ENCODE measurements around the gene SMG6.
A peak's percentile ranks its signal among the peaks of the same experiment; 100 is the strongest.

SMG6 gene

DNA sequence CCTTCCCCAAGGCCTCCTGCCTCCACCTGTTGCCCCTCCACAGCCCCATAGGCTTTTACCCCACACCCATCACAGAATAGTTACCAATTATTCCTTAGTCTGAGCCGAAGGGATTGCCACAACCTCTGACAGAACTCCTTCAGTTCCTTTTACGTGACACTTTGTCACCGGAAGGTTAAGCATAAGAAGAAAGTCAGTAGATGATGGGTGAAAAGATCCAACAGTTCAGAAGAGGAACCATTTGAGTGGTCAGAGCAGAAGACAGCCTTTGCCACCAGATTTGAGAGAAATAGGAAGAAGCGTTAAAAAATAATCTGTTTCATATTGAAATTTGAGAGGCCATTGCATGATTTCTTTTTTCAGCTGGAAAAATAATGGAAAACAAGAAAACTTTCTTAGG is 1.3 kb upstream of the SMG6 start:
- H3K4me3 ChIP-seq (ENCODE audit: low read depth, low read length): no peak overlapping the region
- TF ChIP-seq CTCF (IDR thresholded peaks at IDR 0.05; ENCODE audit: low read depth, low read length): no peak

DNA sequence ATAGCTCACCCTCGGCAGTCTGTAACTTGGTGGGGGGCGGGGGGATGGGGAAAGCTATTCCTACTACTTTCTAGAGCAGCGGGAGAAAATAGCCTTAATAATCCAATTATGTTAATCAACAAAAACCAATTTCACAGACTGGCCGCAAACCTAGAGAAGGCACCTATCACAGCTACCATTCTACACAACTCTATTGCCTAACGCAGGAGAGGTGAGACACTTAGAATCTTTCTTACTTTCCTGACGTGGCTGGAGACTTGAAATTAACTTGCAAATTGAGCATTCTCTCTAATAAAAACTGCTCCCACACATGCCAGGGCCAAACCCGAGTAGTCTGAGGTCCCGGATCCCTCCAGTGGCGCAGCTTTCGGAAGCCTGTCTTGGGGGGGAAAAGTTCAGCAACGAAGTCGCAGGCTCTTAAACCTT is 794 bp downstream of the SMG6 start:
- no peak for TF ChIP-seq CTCF (IDR thresholded peaks at IDR 0.05; ENCODE audit: low read depth, low read length)
- H3K4me3 ChIP-seq (ENCODE audit: low read depth, low read length): peak overlapping the region; percentile 92

DNA sequence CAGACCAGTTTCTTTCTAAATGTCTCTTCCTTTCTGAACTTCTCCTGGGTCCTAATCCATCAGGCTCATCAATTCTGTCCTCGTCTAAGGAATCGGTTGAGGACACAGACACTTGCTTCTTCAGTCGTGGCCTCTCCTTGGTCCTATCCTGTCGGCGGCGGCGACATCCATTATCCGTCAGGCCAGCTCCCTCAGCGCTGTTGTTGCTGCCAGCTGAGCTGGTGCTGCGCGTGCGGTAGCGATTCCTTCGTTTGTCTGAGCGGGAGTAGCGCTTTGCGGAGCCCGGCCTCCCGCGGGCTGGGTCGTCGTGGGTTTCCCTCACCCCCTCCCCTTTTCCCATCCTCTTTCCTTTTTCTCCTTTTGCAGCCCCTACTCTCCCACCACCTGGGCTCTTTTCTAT is 3.8 kb downstream of the SMG6 start:
- no peak overlapping the region for H3K4me3 ChIP-seq (ENCODE audit: low read depth, low read length)
- TF ChIP-seq CTCF (IDR thresholded peaks at IDR 0.05; ENCODE audit: low read depth, low read length): no peak

DNA sequence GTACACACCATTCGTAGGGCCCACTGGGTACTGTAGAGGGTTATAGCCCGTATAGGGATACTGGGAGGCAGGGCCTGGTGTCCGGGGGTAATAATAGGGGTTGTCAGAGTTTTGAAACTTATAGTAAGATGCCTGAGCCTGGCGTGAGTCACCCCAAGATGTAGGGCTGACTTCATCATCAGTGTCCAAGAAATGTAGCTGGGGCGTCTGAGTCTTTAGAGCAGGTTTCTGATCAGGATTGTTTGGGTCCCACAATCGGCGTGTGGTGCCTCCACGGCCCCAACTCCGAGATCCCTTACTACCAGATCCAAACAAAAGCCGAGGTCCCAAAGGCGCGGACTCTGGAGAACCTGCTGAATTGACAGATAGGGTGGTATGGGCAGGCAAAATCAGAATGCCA is 4.4 kb downstream of the SMG6 start:
- no peak for TF ChIP-seq CTCF (IDR thresholded peaks at IDR 0.05; ENCODE audit: low read depth, low read length)
- H3K4me3 ChIP-seq (ENCODE audit: low read depth, low read length): no peak overlapping the region

DNA sequence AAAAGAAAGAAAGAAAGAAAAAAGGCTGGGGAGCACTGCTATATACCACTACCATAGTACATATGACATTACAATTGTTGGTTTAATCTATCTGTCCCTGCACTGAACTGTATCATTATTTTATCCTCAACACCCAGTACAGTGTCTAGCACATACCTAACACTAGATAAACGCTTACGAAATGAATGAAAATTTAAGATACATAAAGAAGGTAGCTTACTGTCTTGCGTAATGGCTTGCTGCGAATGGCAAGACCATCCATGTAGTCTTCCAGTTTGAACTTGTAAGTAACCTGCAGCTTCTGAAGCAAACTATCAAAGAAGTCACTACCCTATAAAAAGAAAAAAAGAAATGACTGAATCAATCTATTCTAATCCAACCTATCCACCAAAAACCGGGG is 6.6 kb downstream of the SMG6 start:
- TF ChIP-seq CTCF (IDR thresholded peaks at IDR 0.05; ENCODE audit: low read depth, low read length): no peak
- no peak overlapping the region for H3K4me3 ChIP-seq (ENCODE audit: low read depth, low read length)

DNA sequence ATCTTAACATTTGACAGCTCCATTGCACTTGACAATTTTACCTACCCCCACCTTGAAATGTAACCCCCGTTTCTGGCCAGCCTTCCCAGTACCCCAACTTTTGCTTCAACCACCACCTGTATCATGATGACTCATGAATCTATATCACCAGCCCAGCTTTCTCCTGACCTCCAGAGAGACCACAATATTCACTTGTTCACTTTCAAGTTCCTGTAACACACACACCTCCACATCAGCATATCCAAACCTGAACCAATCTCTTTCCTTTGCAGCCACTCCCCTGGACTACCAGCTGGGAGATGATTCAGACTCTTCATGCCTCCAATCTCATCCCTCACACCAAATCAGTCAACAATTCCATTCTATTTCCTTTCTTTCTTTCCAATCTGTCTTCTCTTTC is 8.0 kb downstream of the SMG6 start:
- H3K4me3 ChIP-seq (ENCODE audit: low read depth, low read length): no peak overlapping the region
- no peak for TF ChIP-seq CTCF (IDR thresholded peaks at IDR 0.05; ENCODE audit: low read depth, low read length)

- H3K4me3 ChIP-seq (ENCODE audit: low read depth, low read length): no peak overlapping the region
- no peak for TF ChIP-seq CTCF (IDR thresholded peaks at IDR 0.05; ENCODE audit: low read depth, low read length)
These were observed 11.5 kb downstream of the SMG6 start for GRCh38 chr17:2292100-2292499.

Data from WI38 (cell line).